GM18868 (cell line): Measurements from ENCODE around the gene THSD4.
"Not testable (repeated sequence)": the region's sequence is repeated elsewhere in the genome, so short reads cannot be mapped to it uniquely, and the experiment has no call there.

Source experiments
- ATAC-seq: cut with Tn5 transposase; IDR thresholded peaks from one replicate; pipeline ENCODE4 v1.9.1; 2021; ENCODE audit warnings: mild to moderate bottlenecking, moderate library complexity; ENCODE audit not compliant: unreplicated experiment

THSD4 gene

DNA sequence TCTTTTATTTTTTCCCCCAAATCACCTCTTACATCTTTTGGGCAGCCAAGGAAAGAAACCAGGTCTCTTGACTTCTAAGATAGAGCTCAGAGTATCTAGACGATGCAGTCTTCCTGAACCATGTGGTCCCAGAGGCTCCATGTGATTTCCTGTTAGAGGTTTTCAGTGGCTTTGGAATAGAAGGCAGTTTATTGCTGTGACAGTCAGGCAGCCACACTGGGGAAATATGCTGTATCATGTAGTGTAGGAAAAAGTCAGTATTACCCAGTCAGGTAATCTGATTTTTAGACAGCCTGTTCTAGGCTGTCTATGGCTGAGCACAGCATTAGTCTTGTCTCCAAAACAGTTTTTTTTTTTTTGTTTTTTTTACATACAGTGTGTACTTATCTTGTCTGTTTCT is 294.3 kb downstream of the THSD4 start:
- ATAC-seq = no peak

DNA sequence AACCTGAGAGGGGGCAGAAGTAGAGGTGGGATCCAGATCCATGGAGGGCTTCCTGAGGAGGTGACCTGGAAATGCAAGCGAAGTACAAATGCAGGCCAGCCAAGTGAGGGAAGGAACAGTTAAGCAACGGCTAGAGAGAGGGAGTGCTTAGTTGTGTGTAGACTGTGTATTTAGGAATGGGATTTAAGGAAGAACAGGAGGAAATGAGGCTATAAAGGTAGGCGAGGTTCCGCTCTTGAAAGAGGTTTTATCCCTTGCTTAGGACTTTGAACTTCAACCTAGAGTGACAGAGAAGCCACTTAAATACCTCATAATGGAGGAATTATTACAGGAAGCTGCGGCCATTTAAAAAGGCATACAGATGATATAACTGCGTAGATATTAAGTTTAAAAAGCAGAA is 295.1 kb downstream of the THSD4 start:
- no peak for ATAC-seq

DNA sequence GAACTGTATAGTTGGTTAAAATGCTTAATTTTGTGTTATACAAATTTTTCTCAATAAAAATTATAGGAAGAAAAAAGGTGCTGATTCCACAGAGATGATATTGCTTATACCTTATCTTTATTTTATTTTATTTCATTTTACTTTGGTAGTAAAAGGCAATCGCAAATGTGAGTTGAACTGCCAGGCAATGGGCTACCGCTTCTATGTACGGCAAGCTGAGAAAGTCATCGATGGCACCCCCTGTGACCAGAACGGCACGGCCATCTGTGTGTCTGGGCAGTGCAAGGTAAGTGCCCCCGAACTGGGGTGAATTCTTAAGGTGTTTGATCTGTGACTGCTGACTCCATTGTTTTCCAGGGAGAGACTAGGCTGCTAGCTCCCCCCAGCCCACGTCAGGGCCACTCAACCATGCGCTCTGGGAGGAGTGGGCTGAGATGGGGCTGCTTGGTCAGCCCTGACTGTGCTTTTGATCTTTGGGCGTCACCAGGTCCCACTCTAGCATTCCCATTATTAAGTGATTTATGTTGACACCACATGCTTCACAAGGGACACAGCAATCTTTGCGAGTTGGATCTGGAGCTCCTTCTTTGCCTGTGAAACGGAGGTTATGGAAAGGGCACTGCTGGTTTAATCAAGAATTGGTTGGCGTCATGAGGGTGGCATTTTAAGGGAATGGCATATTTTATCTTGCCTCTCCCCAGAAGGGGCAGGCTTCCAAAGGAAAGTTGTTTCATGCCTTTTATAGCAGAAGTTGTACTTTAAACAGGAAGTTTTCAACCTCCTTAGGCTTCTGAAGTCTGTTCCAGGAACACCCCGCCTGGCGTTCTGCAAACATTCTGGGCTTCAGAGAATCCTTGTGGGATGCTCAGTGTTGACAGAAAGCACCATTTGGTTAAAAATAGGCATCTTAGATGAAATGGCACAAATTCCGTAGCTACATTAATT is 296.5 kb downstream of the THSD4 start:
- no peak for ATAC-seq

DNA sequence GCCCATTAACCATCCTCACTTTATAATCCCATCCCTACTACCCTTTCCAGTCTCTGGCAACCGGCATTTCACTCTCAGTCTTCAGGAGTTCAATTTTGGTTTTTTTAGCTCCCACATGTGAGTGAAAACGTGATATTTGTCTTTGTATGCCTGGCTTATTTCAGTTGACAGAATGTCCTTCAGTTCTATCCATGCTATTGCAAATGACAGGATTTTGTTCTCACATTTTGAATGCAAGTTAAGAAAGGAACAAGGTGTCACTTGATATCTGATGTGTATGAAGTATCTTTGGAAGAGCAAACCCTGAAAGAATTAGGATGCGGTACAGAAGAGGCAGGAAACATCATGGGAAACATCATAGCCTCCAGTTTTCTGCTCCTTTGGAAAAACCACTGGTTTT is 298.1 kb downstream of the THSD4 start:
- ATAC-seq = no peak

DNA sequence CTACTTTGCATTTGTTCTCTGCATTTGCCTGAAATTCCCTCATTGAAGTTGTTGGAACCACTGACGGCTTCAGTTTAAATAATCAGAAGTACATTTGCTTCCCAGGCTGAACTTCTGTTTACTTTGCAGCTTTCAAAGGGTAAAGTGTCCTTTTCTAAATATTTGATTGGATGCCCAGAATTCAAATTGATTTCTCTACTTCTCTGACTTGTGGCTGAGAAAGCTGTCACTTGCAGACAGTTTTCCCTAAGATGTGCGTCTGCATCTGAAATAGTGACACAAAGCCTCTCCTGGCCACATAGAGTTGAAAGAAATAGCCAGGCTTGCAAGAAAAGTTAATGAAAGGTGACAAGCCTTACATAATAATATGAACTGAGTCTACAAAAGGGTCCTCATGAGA is 299.6 kb downstream of the THSD4 start:
- ATAC-seq = no peak

DNA sequence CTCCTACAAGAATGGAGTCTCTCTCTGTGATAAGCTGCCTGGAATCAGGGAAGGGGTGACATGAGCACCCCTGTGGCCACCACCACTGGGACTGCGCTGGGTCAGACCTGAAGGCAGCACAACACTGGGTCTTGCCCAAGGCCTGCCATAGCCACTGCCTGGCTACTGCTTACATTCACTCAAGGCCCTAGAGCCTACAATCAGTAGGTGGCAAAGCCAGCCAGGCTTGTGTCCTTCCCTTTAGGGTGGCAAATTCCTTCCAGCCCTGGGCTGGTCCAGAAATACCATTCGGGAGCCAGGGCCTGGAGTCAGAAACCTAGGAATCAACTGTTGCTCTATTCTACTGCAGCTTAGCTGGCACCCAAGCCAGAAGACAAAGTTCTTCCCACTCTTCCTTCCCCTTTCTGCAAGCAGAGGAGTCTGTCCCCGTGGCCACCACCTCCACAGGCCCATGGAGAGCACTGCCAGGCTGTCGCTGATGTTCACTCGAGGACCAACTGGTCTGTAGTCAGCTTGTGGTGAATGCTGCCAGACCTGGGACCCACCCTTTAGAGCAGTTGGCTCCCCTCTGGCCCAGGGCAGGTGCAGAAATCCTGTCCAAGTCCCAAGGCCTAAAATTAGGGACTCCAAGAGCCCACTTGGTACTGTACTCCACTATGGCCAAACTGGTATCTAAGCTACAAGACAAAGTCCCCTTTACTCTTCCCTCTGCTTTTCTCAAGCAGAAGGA is 307.4 kb downstream of the THSD4 start:
- ATAC-seq = no peak

DNA sequence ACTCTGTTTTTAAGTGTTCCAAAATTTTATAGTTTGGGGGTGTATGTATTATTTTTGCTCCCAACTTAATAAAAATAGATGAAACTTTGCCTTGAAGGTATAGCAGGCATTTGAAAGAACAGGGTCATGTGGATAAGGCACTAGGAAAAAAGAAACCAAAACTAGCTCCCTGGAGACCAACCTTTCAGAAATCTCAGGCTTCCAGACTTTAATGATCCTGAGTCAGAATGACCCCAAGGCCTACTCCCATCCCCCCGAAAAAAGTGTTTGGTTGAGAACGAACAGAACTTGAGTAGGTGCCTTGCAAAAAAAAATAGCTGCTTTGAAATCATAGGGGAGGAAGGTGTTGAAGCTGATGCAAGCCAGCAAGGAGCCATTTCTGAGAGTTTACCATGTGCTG is 309.5 kb downstream of the THSD4 start:
- no peak for ATAC-seq

DNA sequence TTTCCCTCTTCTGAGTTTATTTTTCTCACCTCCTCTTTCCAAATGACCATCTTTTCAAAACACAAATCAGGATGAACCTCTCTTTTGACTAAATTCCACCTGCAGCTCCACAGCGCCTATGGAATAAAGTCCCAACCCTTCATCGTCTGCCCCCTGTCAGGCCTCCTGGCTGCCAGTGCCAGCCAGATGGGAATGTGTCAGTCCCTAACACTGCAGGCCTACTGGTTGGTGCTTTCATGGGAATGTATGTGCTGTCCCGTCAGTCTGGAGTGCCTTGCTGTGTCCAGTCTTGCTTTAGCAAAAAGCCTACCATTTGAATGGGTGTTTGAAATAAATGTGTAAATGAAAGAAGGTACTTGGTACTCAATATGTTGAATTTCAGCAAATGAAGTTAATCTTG is 310.1 kb downstream of the THSD4 start:
- no peak for ATAC-seq

DNA sequence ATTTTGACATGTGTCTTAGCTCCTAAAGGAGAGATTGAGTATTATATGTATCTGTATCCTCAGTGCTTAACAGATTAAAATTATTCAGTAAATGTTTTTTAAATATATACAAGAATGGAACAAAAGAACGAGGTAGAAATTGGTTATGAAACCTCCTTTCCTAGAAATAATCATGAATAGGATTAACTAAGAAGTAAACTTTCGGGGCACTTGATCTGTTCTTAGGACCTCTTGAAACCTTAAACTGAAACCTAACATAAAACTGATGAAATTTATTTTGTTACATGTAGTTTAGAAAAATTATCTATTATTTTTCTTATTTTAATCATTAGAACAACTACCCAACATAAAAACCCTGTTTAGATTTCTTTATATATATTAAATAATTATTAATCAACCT is 311.5 kb downstream of the THSD4 start:
- ATAC-seq = no peak

DNA sequence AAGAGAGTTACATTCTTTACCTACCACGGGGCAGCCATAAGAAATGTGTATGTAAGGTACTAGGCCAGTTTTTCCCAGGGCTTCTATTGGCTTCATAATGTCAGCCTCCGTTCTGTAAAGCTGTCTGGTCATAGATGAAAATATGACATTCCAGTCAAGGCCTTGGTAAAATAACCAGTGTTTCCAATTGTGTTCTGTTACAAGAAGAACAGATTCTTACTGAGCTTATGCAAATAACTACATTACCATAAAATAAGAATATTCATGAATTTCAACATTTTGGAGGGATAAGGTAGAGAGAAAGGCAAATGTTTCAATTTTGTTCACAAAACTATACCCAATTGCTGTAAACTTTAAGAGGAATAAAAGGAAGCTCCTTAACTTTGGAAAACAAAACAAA is 315.5 kb downstream of the THSD4 start:
- ATAC-seq = no peak

DNA sequence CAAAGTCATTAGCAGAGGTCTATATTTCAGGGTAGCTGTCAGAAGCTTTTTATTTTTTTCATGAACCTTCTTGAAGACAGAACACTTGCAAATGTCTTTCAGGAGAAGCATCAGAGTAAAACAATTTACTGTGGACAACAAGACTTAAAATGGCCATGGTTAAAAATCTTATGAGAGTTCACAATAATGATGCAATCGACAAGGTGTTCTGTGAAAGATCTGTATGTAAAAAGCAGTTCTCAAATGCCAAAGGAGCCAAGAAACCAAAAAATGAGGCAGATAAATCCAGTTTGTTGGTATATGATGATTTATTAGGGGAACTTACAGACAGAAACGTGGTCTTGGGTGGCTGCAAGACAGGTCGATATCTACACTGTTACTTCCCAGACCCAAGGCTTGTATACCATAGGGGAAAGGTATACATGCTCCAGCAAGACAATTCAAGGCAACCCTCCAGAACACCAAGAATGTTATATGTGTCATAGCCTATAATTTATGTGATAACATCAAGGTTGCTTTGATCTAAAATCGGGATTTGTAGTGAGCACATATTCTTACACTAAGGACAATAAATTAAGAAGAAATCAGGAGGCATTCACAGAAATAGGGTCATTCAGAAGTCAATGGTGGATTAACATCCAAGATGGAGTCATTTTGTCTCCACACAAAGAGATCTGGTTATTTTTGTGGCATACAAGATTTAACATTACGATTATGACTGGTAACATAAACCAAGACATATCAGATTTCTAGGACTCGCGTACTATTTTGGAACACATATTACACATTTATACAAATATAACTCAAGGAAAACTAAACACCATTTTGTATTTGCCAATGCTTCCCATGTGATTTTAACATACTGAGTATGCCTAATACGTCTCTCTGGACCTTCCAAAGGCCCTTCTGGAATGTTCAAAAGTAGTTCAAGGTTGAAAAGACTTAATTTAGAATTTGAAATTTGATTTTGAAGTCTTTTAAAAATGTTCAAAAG is 316.4 kb downstream of the THSD4 start:
- ATAC-seq = no peak

DNA sequence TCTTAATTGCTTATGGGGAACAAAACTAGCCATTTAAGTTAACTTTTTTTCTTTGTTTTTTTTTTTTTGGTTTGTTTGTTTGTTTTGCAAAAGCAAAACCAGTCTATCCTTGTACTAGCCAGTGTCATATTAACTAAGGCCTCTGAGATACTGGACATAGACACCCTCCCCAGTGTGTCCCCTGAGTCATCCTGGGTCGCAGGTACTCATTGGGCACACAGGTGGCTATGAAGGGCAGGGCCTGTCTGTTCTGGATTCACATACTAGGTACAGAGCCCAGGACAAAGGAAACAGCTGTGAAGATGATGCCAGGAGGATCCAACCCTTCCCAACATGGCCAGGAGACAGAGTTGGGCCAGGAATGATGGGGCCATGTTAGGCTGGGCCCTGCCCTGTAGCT is 318.1 kb downstream of the THSD4 start:
- no peak for ATAC-seq

DNA sequence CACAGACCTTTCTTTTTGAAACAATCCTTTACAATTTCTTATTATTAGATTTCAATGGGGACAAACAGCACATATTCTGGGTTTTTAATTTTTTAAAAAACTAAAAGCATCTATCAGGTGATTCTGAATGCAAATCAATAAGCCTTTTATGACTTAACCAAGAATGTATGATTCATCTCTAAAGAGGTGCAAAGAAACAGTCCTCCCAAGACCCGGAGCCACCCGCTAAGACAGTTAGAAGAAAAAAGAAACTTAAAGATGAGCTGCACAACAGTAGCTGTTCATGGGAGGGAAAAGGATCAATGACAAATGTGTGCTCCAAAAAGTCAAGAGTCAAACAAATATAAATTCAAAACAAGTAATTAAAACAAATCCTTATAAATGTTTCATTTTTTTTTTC is 319.5 kb downstream of the THSD4 start:
- ATAC-seq = no peak

DNA sequence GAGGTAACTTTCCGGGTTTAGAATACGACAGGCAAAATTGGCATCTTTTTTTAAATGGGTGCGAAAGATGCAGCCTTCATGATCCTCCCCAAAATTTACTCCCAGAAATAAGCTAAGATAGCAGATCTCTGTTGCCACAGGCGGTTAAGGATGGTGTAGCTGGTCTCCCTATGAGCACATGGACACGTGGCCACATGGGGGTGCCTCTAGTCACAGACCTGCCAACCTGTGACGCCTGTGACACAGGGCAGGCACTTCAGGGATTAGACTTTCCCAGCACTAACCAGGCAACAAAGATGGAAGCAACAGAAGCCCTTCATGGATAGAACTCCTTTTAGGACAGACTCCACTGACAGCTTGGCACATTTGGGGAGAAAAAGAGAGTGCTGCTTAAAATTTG is 320.3 kb downstream of the THSD4 start:
- no peak for ATAC-seq

DNA sequence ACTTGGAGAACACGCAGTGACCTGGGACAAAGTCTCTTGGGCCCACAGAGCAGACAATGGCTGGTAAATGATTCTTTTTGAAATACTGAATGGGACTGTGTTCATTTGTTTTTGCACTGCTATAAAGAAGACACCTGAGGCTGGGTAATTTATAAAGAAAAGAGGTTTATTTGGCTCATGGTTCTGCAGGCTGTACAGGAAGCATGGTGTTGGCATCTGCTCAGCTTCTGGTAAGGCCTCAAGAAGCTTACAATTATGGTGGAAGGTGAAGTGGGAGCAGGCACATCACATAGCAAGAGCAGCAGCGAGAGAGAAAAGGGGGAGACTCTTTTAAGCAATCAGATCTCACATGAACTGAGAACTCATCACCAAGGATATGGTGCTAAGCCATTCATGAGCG is 321.6 kb downstream of the THSD4 start:
- ATAC-seq = no peak

DNA sequence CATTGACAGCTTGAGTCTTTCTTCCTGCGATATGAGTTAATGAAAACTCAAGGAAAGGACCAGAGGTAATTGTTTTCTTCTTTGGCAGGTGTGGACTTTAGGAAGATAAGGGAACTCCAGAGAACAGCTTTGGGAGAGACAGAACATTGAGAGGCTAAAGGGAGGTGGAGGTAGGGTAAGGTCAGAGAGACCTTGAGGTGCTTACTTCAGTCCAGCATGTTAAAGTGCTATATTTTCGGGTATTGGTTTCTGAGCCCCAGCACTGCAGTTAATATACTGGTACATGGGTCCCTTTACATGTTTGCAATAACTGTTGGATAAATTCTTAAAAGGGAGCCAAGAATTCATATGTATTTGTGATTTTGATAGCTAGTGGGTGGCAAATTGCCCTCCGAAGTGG is 322.1 kb downstream of the THSD4 start:
- no peak for ATAC-seq

DNA sequence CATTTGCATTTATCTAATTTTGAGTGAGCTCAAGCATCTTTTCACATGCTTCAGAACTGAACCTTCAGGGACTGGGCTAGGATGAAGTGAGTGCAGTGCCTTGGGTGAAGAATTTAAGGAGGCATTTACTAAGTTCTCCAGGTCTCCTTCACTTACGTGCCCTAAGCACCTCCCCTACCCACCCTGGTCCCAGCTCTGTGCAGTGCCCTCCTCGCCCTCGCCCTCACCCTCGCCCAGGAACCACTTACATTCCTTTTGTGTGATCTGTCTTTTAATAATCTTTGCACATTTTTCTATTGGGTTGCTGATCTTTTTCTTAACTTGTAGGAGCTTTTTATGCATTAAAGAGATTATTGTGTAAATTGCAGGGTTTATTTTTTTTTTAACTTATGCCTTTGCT is 322.6 kb downstream of the THSD4 start:
- no peak for ATAC-seq

DNA sequence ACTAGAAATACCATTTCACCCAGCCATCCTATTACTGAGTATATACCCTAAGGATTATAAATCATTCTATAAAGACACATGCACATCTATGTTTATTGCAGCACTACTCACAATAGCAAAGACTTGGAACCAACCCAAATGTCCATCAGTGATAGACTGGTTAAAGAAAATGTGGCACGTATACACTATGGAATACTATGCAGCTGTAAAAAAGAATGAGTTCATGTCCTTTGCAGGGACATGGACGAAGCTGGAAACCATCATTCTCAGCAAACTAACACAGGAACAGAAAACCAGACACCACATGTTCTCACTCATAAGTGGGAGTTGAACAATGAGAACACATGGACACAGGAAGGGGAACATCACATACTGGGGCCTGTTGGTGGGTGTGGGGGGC is 324.2 kb downstream of the THSD4 start:
- not testable (repeated sequence) for ATAC-seq

DNA sequence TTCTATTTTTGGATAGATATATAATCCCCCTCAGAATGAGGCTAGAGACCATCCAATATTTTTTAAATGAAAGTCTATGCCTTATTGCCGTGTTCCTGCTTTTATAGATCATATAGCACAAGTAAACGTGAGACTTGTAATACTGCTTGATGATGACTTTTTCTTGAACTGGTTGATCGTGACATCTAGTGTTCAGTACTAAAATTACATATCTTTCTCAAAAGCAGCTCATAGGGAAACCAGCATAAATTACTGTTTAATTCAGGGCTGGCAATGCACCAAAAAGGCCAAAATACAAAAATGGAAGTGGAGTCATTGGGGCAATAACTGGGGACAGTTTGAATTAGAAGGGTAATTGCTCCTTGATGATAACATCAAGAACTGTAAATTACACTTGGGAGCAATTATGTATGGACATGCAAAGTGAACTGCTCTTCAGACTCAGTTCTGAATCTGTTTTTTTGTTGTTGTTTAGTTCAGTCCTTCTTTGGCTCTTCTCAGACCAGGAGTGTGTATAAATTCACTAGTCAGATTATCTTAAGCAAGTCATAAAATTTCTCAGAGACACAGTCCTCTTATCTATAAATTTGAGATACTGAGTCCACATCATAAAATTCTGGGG is 325.3 kb downstream of the THSD4 start:
- ATAC-seq = no peak

DNA sequence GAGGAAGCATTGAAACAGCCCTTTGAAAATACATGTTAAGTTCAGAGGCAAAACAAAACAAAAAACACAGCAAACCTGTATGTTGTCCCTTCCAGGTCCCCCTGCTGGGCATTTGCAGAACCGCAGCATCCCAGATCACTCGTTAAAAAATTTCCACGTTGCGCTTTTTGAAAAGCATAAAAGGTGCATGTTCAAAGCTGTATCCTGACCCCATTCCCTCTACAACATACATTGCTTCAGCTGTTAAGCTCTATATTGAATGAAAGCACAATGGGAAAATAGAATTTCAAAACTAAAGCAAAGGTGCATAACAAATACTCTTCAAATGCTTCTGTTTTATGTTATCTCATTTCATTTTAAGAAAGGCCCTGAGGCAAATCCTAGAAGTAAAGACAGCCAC is 328.3 kb downstream of the THSD4 start:
- ATAC-seq = no peak
